Measurements from ENCODE around the gene ANKRD62.

GRCh38 chr18:12085136-12085535 is 8.5 kb upstream of the ANKRD62 start:
- TF ChIP-seq CTCF (conservative IDR thresholded peaks at IDR 0.05; ENCODE audit: low read length): no peak
- no peak for TF ChIP-seq EZH2phosphoT487 (IDR thresholded peaks at IDR 0.05; ENCODE audit: borderline replicate concordance)
